Body of pancreas (tissue), 4 donors: ENCODE measurements around the gene ZNF212.

Experiments
- POLR2A ChIP-seq, 3 donors: fragments of 450-650 bp; IDR thresholded peaks; one replicate each; pipeline ENCODE4 v1.6.1; 2016; ENCODE audit warnings: antibody characterized with exemption in 3 of 3, mild to moderate bottlenecking in 2 of 3
- TF ChIP-seq, protein P1 (sequence below), 7 experiments: fragments of 450-650 bp in 4 of 7; fragments of 200-600 bp in 3 of 7; sonication (generic) in 3 of 7; IDR thresholded peaks; one replicate each; pipeline ENCODE4 v1.5.1; 2016 to 2019; ENCODE audit warnings: antibody characterized with exemption in 7 of 7

DNA sequence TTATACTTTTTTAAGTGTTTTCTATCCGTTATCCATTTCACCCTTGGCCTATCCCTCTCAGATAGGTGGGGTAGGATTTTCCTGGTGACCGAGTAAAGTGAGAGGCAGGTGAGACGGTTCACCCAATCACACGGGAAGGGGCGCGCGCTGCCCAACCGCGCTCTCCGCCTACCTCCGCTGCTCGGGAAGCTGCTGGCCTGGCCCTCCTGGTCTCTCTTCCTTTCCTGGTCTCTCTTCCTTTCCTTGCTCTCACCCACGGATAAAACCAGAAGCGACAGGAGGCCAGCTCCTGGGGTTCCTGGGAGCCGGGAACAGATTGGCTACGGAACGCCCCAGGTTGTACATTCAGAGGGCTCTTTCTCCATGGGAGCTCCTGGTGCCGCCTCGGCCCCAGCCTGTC, 14.3 kb upstream of the ZNF212 start:
- TF ChIP-seq, protein P1, sequence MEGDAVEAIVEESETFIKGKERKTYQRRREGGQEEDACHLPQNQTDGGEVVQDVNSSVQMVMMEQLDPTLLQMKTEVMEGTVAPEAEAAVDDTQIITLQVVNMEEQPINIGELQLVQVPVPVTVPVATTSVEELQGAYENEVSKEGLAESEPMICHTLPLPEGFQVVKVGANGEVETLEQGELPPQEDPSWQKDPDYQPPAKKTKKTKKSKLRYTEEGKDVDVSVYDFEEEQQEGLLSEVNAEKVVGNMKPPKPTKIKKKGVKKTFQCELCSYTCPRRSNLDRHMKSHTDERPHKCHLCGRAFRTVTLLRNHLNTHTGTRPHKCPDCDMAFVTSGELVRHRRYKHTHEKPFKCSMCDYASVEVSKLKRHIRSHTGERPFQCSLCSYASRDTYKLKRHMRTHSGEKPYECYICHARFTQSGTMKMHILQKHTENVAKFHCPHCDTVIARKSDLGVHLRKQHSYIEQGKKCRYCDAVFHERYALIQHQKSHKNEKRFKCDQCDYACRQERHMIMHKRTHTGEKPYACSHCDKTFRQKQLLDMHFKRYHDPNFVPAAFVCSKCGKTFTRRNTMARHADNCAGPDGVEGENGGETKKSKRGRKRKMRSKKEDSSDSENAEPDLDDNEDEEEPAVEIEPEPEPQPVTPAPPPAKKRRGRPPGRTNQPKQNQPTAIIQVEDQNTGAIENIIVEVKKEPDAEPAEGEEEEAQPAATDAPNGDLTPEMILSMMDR (IDR thresholded peaks at IDR 0.05): no peak
- no peak for TF ChIP-seq POLR2A (IDR thresholded peaks at IDR 0.05)
